IMR-90 (cell line): ENCODE measurements around the gene CDH13.

Experiments used
- BHLHE40 ChIP-seq: fragments of 150-350 bp; IDR thresholded peaks from 2 replicates; pipeline ENCODE4 v1.6.1; 2016; ENCODE audit warnings: mild to moderate bottlenecking, low read depth, low read length
- CEBPB ChIP-seq: IDR thresholded peaks from 2 replicates; pipeline ENCODE4 v1.6.1; 2012; ENCODE audit warnings: low read depth, low read length, improper control_type of control experiment
- MAFK ChIP-seq: IDR thresholded peaks from 2 replicates; pipeline ENCODE4 v1.6.1; 2012; ENCODE audit warnings: low read depth, low read length, improper control_type of control experiment
- MXI1 ChIP-seq: IDR thresholded peaks from 2 replicates; pipeline ENCODE4 v1.6.1; 2012; ENCODE audit warnings: low read depth, mild to moderate bottlenecking, low read length, moderate library complexity, borderline replicate concordance
- POLR2A ChIP-seq: IDR thresholded peaks from 2 replicates; pipeline ENCODE4 v1.6.1; 2012; ENCODE audit warnings: mild to moderate bottlenecking, low read depth, low read length
- RFX5 ChIP-seq: IDR thresholded peaks from 2 replicates; pipeline ENCODE4 v1.8.0; 2012; ENCODE audit warnings: low read depth, mild to moderate bottlenecking, low read length, moderate library complexity
- SMC3 ChIP-seq: fragments of 150-350 bp; IDR thresholded peaks from 2 replicates; pipeline ENCODE4 v1.6.1; 2016; ENCODE audit warnings: low read depth, mild to moderate bottlenecking, antibody characterized with exemption, low read length, moderate library complexity
- TF ChIP-seq, protein P1 (sequence below): conservative IDR thresholded peaks from 2 replicates; pipeline ENCODE4 v1.5.1; 2012; ENCODE audit warnings: mild to moderate bottlenecking, low read depth, low read length, improper control_type of control experiment
- TF ChIP-seq, protein P2 (sequence below): fragments of 150-350 bp; IDR thresholded peaks from 2 replicates; pipeline ENCODE4 v1.6.1; 2017; ENCODE audit warnings: mild to moderate bottlenecking, antibody characterized with exemption, low read length, low read depth

DNA sequence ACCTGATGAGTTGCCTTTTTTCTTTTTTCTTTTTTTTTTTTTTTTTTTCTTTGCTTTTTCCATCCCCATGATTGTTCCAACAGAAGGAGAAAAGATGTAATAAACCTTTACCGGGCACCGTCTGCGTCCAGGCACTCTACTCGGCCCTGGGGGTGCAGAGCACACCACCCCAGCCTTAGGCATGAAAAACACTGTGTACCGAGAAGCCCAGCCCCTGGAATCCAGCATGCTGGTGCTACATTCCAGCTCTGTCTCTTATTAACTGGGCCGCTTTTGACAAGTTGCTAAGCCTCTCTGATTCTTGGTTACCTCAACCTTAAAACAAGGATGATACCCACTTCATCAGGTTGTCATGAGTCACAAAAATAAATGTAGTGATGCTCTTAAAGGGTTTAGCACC lies 1117.0 kb downstream of the CDH13 start:
- TF ChIP-seq, protein P1, sequence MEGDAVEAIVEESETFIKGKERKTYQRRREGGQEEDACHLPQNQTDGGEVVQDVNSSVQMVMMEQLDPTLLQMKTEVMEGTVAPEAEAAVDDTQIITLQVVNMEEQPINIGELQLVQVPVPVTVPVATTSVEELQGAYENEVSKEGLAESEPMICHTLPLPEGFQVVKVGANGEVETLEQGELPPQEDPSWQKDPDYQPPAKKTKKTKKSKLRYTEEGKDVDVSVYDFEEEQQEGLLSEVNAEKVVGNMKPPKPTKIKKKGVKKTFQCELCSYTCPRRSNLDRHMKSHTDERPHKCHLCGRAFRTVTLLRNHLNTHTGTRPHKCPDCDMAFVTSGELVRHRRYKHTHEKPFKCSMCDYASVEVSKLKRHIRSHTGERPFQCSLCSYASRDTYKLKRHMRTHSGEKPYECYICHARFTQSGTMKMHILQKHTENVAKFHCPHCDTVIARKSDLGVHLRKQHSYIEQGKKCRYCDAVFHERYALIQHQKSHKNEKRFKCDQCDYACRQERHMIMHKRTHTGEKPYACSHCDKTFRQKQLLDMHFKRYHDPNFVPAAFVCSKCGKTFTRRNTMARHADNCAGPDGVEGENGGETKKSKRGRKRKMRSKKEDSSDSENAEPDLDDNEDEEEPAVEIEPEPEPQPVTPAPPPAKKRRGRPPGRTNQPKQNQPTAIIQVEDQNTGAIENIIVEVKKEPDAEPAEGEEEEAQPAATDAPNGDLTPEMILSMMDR, result no peak
- TF ChIP-seq MXI1 (no peak), POLR2A (no peak), SMC3 (no peak), MAFK (no peak), BHLHE40 (no peak), RFX5 (no peak), CEBPB (no peak)
- TF ChIP-seq, protein P2, sequence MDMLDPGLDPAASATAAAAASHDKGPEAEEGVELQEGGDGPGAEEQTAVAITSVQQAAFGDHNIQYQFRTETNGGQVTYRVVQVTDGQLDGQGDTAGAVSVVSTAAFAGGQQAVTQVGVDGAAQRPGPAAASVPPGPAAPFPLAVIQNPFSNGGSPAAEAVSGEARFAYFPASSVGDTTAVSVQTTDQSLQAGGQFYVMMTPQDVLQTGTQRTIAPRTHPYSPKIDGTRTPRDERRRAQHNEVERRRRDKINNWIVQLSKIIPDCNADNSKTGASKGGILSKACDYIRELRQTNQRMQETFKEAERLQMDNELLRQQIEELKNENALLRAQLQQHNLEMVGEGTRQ, result no peak
